ENCODE data around the gene TNPO2. TPM values are rescaled to one million over a fixed set of nuclear protein-coding genes. Genes with fewer than 3 reads are reported as not detected.
"Not testable (repeated sequence)": the region's sequence is repeated elsewhere in the genome, so short reads cannot be mapped to it uniquely, and the experiment has no call there.

Gene TNPO2
- total RNA-seq, 1 donor from 2014 or later = 42.7 TPM

DNA sequence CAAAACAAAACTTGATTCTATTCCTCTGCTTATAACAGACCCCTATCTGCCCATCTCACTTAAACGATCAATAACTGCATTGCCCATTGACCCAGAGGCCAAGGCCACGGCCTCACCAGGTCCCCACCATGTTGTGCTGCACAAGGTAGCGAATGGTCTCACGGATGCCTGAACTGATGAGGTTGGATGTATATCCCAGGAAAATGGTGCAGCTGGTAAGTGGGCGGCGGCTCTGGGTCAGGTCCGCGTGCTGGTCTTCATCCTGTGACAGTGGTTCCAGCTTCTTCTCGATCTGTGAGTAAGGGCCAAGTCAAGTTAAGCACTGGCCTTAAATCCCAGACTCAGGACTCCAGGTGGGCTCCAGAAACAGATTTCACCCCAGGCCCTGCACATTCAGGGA is 43.7 kb downstream of the TNPO2 start:
- ATAC-seq = no peak
- Histone ChIP-seq H3K27ac (no peak overlapping the region), H3K4me1 (peaks cover 20% of the 10 kb centered on the region), H3K27me3 (ENCODE audit: low read depth) (no peaks in the 10 kb centered on the region), H3K9me3 (no peaks in the 10 kb centered on the region), H3K36me3 (peaks cover 51% of the 10 kb centered on the region), H3K4me3 (no peak overlapping the region)
- TF ChIP-seq, protein P1, sequence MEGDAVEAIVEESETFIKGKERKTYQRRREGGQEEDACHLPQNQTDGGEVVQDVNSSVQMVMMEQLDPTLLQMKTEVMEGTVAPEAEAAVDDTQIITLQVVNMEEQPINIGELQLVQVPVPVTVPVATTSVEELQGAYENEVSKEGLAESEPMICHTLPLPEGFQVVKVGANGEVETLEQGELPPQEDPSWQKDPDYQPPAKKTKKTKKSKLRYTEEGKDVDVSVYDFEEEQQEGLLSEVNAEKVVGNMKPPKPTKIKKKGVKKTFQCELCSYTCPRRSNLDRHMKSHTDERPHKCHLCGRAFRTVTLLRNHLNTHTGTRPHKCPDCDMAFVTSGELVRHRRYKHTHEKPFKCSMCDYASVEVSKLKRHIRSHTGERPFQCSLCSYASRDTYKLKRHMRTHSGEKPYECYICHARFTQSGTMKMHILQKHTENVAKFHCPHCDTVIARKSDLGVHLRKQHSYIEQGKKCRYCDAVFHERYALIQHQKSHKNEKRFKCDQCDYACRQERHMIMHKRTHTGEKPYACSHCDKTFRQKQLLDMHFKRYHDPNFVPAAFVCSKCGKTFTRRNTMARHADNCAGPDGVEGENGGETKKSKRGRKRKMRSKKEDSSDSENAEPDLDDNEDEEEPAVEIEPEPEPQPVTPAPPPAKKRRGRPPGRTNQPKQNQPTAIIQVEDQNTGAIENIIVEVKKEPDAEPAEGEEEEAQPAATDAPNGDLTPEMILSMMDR (IDR thresholded peaks at IDR 0.05) = no peak
- intact Hi-C loops (cut with DNase I) = no loop called here
- DNase-seq = no peak

DNA sequence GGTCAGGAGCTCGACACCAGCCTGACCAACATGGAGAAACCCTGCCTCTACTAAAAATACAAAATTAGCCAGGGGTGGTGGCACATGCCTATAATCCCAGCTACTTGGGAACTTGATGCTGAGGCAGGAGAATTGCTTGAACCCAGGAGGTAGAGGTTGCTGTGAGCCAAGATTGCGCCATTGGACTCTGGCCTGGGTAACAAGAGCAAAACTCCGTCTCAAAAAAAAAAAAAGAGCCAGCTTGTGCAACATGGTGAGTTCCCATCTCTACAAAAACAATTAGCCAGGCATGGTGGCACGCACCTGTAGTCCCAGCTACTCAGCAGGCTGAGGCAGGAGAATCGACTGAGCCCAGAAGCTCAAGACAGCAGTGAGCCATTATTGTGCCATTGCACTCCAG is 45.7 kb downstream of the TNPO2 start:
- Histone ChIP-seq H3K4me1 (peaks cover 20% of the 10 kb centered on the region), H3K36me3 (peaks cover 71% of the 10 kb centered on the region)
- H3K27me3 ChIP-seq (ENCODE audit: low read depth); H3K4me3 ChIP-seq; ATAC-seq; intact Hi-C loops (cut with DNase I); H3K9me3 ChIP-seq; DNase-seq; H3K27ac ChIP-seq: not testable (repeated sequence)

DNA sequence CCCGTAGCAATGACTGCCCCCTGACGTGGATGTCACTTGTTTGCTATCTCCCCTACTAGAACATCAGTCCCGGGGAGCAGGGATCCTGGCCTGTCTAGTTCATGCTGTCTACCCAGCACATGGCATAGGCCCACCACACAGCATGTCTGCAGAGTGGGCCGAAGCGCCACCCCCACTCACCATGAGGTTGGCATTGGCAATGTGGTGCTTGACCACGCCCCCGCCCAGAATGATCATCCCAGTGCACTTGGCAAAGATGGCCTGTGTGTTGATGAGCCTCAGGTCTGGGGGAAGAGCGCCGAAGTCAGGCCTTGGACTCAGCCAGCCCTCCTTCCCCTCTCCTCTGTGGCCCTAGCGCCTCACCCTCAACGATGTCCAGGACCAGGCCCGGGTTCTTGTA is 46.8 kb downstream of the TNPO2 start:
- Histone ChIP-seq H3K4me3 (no peak overlapping the region), H3K4me1 (peaks cover 20% of the 10 kb centered on the region), H3K27me3 (ENCODE audit: low read depth) (no peaks in the 10 kb centered on the region), H3K27ac (no peak overlapping the region), H3K9me3 (no peaks in the 10 kb centered on the region), H3K36me3 (peaks cover 80% of the 10 kb centered on the region)
- no peak for ATAC-seq
- intact Hi-C loops (cut with DNase I) = no loop called here
- TF ChIP-seq, protein P1 (IDR thresholded peaks at IDR 0.05) = no peak
- DNase-seq = no peak

DNA sequence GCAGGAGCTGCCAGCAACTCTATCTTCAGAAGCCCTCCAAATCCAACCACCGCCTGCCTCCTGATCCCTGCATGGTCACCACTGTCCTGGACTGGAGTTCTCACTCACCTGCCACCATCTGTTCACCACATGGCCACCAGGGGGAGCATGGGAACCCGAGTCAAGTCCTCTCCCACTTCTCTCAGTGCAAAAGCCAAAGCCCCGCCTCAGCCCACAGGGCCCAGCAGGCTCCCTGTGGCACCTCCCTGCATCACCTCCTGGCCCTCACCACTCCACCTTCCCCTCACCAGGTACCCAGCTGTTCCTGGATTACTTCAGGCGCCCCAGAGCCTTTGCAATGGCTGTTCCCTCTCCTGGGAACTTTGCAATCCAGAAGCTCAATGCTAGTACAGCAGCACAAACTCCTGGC is 47.3 kb downstream of the TNPO2 start:
- intact Hi-C loops (cut with DNase I) = no loop called here
- DNase-seq = peak; percentile 87

DNA sequence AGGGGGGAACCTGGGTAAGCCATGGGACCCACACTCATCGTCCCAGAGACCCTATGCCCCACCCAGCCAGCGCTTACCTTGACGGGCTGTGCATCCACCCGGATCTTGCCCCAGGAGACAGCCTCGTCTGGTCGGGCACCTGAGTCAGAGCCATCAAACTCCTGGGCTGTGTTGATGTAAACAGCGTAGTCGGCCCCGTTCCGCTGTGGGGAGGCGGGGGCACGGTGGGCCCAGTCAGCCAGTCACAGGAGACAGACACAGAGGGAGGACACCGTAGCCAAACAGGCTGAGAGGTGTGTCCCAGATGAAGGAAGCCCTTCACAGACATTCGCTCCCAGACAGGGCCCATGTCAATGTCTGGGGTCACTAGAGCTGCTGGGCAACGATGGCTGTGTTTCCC is 47.8 kb downstream of the TNPO2 start:
- no peak for ATAC-seq
- intact Hi-C loops (cut with DNase I) = no loop called here
- H3K36me3 ChIP-seq = peaks cover 80% of the 10 kb centered on the region

More for the DNA sequence above, 47.3 kb downstream of the TNPO2 start:
- no peaks in the 10 kb centered on the region for H3K9me3 ChIP-seq
- ATAC-seq = peak; percentile 60 to 71
- peaks cover 20% of the 10 kb centered on the region for H3K4me1 ChIP-seq
- H3K36me3 ChIP-seq = peaks cover 80% of the 10 kb centered on the region
- TF ChIP-seq, protein P1 (IDR thresholded peaks at IDR 0.05) = peak; percentile 86
- no peak overlapping the region for H3K27ac ChIP-seq
- no peaks in the 10 kb centered on the region for H3K27me3 ChIP-seq (ENCODE audit: low read depth)
- H3K4me3 ChIP-seq = no peak overlapping the region

DNA sequence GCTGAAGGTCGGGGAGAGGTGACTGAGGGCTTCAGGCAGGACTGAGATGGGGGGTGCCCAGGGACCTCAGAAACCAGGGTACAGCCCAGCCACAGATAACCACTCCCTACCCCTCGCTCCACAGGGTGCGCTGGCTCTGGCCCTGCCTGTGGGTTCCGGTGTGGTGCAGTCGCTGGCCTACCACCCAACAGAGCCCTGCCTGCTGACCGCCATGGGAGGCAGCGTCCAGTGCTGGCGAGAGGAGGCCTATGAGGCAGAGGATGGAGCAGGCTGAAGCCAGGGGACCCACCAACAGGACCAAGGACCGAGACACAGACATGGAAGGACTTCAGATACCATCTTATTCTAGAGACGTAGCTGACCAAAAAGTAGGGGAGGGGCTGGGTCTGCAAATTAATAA is 48.3 kb downstream of the TNPO2 start:
- peaks cover 80% of the 10 kb centered on the region for H3K36me3 ChIP-seq

More for the DNA sequence above, 47.8 kb downstream of the TNPO2 start:
- no peak overlapping the region for H3K27ac ChIP-seq
- TF ChIP-seq, protein P1 (IDR thresholded peaks at IDR 0.05) = no peak
- H3K27me3 ChIP-seq (ENCODE audit: low read depth) = no peaks in the 10 kb centered on the region
- no peaks in the 10 kb centered on the region for H3K9me3 ChIP-seq
- H3K4me1 ChIP-seq = peaks cover 19% of the 10 kb centered on the region
- no peak overlapping the region for H3K4me3 ChIP-seq
- DNase-seq = no peak

More for the DNA sequence above, 48.3 kb downstream of the TNPO2 start:
- no peaks in the 10 kb centered on the region for H3K27me3 ChIP-seq (ENCODE audit: low read depth)
- TF ChIP-seq, protein P1 (IDR thresholded peaks at IDR 0.05) = no peak
- no peak overlapping the region for H3K27ac ChIP-seq
- H3K4me1 ChIP-seq = peaks cover 19% of the 10 kb centered on the region
- no peak for DNase-seq
- no peaks in the 10 kb centered on the region for H3K9me3 ChIP-seq
- no peak overlapping the region for H3K4me3 ChIP-seq
- no peak for ATAC-seq
- intact Hi-C loops (cut with DNase I) = no loop called here

All from lower lobe of right lung (tissue), 2 donors.